ENCODE measurements around the gene LRRC43. TPM values are rescaled to one million over a fixed set of nuclear protein-coding genes. Genes with fewer than 3 reads are reported as not detected.

LRRC43 gene
- total and polyA plus RNA-seq, 10 of the 15 experiments (the other 5 are each of a cell fraction or from before 2014, with no cell fraction given) = 0.23 TPM; not detected in 9

DNA sequence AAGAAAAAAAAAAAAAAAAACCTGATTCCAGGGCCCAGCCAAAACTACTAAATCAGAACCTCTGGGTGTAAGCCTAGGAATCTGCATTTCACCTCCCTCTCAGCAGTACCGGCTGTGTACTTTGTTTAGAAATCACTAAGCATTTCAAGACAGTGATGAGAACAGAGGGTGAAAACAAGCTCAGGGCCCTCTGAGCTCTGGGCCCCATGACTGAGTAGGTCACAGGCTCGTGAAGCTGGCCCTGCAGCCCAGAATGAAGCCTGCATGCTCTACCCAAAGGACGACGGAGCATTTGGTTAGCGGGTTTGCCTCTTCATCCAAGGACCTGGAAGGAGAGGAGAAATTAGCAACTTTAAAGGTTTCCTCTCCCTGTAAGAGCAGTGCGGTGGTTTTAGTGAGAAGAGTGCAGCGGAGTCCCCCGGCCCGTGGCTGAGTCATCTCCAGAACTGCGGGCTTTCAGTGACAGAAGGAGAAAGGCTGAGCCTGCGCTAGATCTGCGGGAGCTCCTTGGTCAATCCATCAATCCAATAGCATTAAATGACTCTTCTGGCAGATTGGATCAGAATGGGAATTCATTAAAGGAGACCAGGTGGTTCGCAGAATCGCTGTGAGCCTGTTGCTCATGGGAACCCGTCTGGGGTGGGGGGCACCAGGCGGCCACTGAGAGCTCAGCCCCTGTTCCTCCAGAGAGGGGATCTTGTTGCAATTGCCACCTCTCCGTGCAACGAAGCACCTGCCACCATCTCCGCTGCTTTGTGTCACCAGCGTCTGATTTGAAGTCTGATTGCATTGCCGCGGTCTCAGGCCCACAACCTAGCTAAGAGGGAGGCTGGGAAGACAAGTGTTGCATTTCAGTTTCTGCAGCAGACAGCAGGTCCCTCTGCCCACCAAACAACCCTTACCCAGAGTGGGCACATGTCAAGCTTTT, 16.2 kb upstream of the LRRC43 start:
- RAD21 ChIA-PET (ENCODE audit: unreplicated experiment) = interaction anchor here (0.7 to 1.2 kb wide), 6 partner anchors 9 to 175 kb away, joined by 3 to 6 read pairs (median 4); no protein-coding TSS in a partner anchor
- SMC1A ChIA-PET (ENCODE audit: uncharacterized antibody, unreplicated experiment) = interaction anchor here (0.6 to 1.6 kb wide), 9 partner anchors 10 to 373 kb away, joined by 3 to 6 read pairs (median 3); partner anchors contain the start of gene RHOF
- no peaks in the 10 kb centered on the region for H3K36me3 ChIP-seq (ENCODE audit: control insufficient read depth in 2 of 2, insufficient read depth in 2 of 2, low read length in 1 of 2)
- H3K27ac ChIP-seq (ENCODE audit: control insufficient read depth, insufficient read depth) = peak overlapping the region; percentile 32
- ATAC-seq (peak; percentile 97), DNase-seq (ENCODE audit: low read depth, low spot score) (peak; percentile 9), FAIRE-seq (peak; percentile 65)
- peak overlapping the region; percentile 90 for H3K4me2 ChIP-seq (ENCODE audit: control insufficient read depth, insufficient read depth)
- 4% methylated on average over 22 of the region's 22 CpGs for WGBS (ENCODE audit: insufficient coverage, insufficient replicate concordance, low lambda C conversion rate, missing lambda C conversion rate)
- no peak overlapping the region; the same call in 1 of the 2 replicates for H2AFZ ChIP-seq (ENCODE audit: control insufficient read depth, low read depth, low read length)
- no peak overlapping the region for H3K9ac ChIP-seq (ENCODE audit: control insufficient read depth, insufficient read depth, low read length)
- CTCF ChIA-PET = interaction anchor here (0.6 to 1.3 kb wide), 5 partner anchors 14 to 470 kb away, joined by 3 to 4 read pairs (median 3); no protein-coding TSS in a partner anchor
- no peaks in the 10 kb centered on the region for H4K20me1 ChIP-seq (ENCODE audit: control insufficient read depth, insufficient read depth)
- H3K4me1 ChIP-seq (ENCODE audit: control insufficient read depth, insufficient read depth, low read length) = peaks cover 31% of the 10 kb centered on the region
- POLR2A ChIA-PET = interaction anchor here (0.6 to 0.9 kb wide), 4 partner anchors 15 to 911 kb away, joined by 3 to 4 read pairs (median 4); no protein-coding TSS in a partner anchor
- in situ Hi-C loops (cut with MboI) = no loop called here
- H3K27me3 ChIP-seq (replicated peaks in 1 of 2; ENCODE audit: control insufficient read depth in 2 of 2, insufficient read depth in 2 of 2, low read length in 1 of 2) = no peaks in the 10 kb centered on the region
- peak overlapping the region; percentile 21; the same call in 1 of the 2 replicates for H3K4me3 ChIP-seq
- H3K79me2 ChIP-seq (ENCODE audit: control insufficient read depth, insufficient read depth, low read length) = no peaks in the 10 kb centered on the region
- H3K9me3 ChIP-seq (replicated peaks; ENCODE audit: control insufficient read depth, insufficient read depth, low read length) = no peaks in the 10 kb centered on the region
- BruUV-seq (replicated peaks) = no TSS peak
- intact Hi-C loops (cut with micrococcal nuclease; ENCODE audit: unreplicated experiment) = no loop called here
- TF ChIP-seq, protein P1, sequence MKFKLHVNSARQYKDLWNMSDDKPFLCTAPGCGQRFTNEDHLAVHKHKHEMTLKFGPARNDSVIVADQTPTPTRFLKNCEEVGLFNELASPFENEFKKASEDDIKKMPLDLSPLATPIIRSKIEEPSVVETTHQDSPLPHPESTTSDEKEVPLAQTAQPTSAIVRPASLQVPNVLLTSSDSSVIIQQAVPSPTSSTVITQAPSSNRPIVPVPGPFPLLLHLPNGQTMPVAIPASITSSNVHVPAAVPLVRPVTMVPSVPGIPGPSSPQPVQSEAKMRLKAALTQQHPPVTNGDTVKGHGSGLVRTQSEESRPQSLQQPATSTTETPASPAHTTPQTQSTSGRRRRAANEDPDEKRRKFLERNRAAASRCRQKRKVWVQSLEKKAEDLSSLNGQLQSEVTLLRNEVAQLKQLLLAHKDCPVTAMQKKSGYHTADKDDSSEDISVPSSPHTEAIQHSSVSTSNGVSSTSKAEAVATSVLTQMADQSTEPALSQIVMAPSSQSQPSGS (IDR thresholded peaks at IDR 0.05; ENCODE audit: low read length) = peak; percentile 63
- no peak for TF ChIP-seq ZNF622 (IDR thresholded peaks at IDR 0.05)
- TF ChIP-seq, protein P2, sequence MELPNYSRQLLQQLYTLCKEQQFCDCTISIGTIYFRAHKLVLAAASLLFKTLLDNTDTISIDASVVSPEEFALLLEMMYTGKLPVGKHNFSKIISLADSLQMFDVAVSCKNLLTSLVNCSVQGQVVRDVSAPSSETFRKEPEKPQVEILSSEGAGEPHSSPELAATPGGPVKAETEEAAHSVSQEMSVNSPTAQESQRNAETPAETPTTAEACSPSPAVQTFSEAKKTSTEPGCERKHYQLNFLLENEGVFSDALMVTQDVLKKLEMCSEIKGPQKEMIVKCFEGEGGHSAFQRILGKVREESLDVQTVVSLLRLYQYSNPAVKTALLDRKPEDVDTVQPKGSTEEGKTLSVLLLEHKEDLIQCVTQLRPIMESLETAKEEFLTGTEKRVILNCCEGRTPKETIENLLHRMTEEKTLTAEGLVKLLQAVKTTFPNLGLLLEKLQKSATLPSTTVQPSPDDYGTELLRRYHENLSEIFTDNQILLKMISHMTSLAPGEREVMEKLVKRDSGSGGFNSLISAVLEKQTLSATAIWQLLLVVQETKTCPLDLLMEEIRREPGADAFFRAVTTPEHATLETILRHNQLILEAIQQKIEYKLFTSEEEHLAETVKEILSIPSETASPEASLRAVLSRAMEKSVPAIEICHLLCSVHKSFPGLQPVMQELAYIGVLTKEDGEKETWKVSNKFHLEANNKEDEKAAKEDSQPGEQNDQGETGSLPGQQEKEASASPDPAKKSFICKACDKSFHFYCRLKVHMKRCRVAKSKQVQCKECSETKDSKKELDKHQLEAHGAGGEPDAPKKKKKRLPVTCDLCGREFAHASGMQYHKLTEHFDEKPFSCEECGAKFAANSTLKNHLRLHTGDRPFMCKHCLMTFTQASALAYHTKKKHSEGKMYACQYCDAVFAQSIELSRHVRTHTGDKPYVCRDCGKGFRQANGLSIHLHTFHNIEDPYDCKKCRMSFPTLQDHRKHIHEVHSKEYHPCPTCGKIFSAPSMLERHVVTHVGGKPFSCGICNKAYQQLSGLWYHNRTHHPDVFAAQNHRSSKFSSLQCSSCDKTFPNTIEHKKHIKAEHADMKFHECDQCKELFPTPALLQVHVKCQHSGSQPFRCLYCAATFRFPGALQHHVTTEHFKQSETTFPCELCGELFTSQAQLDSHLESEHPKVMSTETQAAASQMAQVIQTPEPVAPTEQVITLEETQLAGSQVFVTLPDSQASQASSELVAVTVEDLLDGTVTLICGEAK (IDR thresholded peaks at IDR 0.05; ENCODE audit: borderline replicate concordance) = no peak
- TF ChIP-seq CHD2 (IDR thresholded peaks at IDR 0.05; ENCODE audit: borderline replicate concordance, low read depth, low read length) = no peak
- no peak for TF ChIP-seq MYC (IDR thresholded peaks at IDR 0.05; ENCODE audit: insufficient read depth, insufficient read length, insufficient replicate concordance, low read length, severe bottlenecking)
- TF ChIP-seq, protein P3, sequence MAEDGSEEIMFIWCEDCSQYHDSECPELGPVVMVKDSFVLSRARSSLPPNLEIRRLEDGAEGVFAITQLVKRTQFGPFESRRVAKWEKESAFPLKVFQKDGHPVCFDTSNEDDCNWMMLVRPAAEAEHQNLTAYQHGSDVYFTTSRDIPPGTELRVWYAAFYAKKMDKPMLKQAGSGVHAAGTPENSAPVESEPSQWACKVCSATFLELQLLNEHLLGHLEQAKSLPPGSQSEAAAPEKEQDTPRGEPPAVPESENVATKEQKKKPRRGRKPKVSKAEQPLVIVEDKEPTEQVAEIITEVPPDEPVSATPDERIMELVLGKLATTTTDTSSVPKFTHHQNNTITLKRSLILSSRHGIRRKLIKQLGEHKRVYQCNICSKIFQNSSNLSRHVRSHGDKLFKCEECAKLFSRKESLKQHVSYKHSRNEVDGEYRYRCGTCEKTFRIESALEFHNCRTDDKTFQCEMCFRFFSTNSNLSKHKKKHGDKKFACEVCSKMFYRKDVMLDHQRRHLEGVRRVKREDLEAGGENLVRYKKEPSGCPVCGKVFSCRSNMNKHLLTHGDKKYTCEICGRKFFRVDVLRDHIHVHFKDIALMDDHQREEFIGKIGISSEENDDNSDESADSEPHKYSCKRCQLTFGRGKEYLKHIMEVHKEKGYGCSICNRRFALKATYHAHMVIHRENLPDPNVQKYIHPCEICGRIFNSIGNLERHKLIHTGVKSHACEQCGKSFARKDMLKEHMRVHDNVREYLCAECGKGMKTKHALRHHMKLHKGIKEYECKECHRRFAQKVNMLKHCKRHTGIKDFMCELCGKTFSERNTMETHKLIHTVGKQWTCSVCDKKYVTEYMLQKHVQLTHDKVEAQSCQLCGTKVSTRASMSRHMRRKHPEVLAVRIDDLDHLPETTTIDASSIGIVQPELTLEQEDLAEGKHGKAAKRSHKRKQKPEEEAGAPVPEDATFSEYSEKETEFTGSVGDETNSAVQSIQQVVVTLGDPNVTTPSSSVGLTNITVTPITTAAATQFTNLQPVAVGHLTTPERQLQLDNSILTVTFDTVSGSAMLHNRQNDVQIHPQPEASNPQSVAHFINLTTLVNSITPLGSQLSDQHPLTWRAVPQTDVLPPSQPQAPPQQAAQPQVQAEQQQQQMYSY (CRISPR knock-in tag; IDR thresholded peaks at IDR 0.05) = no peak
- no peak for TF ChIP-seq STAT1 (conservative IDR thresholded peaks at IDR 0.05)

All from GM12878 (cell line).